ENCODE results near the gene ACOX3.

ACOX3 gene

GRCh38 chr4:8380511-8381415 is 59.8 kb downstream of the ACOX3 start:
- Histone ChIP-seq H2AFZ (ENCODE audit: low read length) (no peak overlapping the region), H3K9me3 (ENCODE audit: low read length) (no peaks in the 10 kb centered on the region), H3K4me3 (ENCODE audit: low read depth, low read length, poor library complexity, severe bottlenecking) (no peak overlapping the region), H3K4me1 (ENCODE audit: insufficient read depth, low read length, severe bottlenecking) (peaks cover 37% of the 10 kb centered on the region), H3K27me3 (ENCODE audit: insufficient read depth, low read length) (no peaks in the 10 kb centered on the region), H3K27ac (ENCODE audit: low read depth, low read length, poor library complexity, severe bottlenecking) (no peak overlapping the region), H3K9ac (ENCODE audit: low read length) (no peak overlapping the region), H3K79me2 (ENCODE audit: insufficient read depth, low read length) (no peaks in the 10 kb centered on the region), H3K9me2 (ENCODE audit: low read depth, low read length) (no peaks in the 10 kb centered on the region), H4K20me1 (ENCODE audit: insufficient read depth, low read length) (no peaks in the 10 kb centered on the region), H3K4me2 (ENCODE audit: low read length) (no peak overlapping the region), H3K36me3 (ENCODE audit: insufficient read depth, low read length) (no peaks in the 10 kb centered on the region; the same call in 1 of the 2 replicates), H3F3A (ENCODE audit: insufficient read depth, low read length) (no peaks in the 10 kb centered on the region)
- TF ChIP-seq CTCF (IDR thresholded peaks at IDR 0.05; ENCODE audit: low read length): no peak
- TF ChIP-seq EZH2 (IDR thresholded peaks at IDR 0.05; ENCODE audit: borderline replicate concordance, low read length): no peak

GRCh38 chr4:8379771-8380170 is 60.8 kb downstream of the ACOX3 start:
- Histone ChIP-seq H3K9ac (ENCODE audit: low read length) (no peak overlapping the region), H3K9me3 (ENCODE audit: low read length) (no peaks in the 10 kb centered on the region), H3K36me3 (ENCODE audit: insufficient read depth, low read length) (no peaks in the 10 kb centered on the region), H3K27me3 (ENCODE audit: insufficient read depth, low read length) (no peaks in the 10 kb centered on the region), H3K27ac (ENCODE audit: low read depth, low read length, poor library complexity, severe bottlenecking) (no peak overlapping the region), H2AFZ (ENCODE audit: low read length) (no peak overlapping the region), H3K9me2 (ENCODE audit: low read depth, low read length) (no peaks in the 10 kb centered on the region), H3K4me2 (ENCODE audit: low read length) (no peak overlapping the region), H3K4me1 (ENCODE audit: insufficient read depth, low read length, severe bottlenecking) (peaks cover 29% of the 10 kb centered on the region), H4K20me1 (ENCODE audit: insufficient read depth, low read length) (no peaks in the 10 kb centered on the region), H3F3A (ENCODE audit: insufficient read depth, low read length) (no peaks in the 10 kb centered on the region), H3K4me3 (ENCODE audit: low read depth, low read length, poor library complexity, severe bottlenecking) (no peak overlapping the region), H3K79me2 (ENCODE audit: insufficient read depth, low read length) (no peaks in the 10 kb centered on the region)
- TF ChIP-seq CTCF (IDR thresholded peaks at IDR 0.05; ENCODE audit: low read length): no peak
- no peak for TF ChIP-seq EZH2 (IDR thresholded peaks at IDR 0.05; ENCODE audit: borderline replicate concordance, low read length)

- no peak overlapping the region for H2AFZ ChIP-seq (ENCODE audit: low read length)
- H3K36me3 ChIP-seq (ENCODE audit: insufficient read depth, low read length): no peaks in the 10 kb centered on the region
- no peak overlapping the region for H3K27ac ChIP-seq (ENCODE audit: low read depth, low read length, poor library complexity, severe bottlenecking)
- H3K27me3 ChIP-seq (ENCODE audit: insufficient read depth, low read length): no peaks in the 10 kb centered on the region
- H3K9ac ChIP-seq (ENCODE audit: low read length): no peak overlapping the region
- H3K4me2 ChIP-seq (ENCODE audit: low read length): no peak overlapping the region
- H3K79me2 ChIP-seq (ENCODE audit: insufficient read depth, low read length): no peaks in the 10 kb centered on the region
- H3K4me3 ChIP-seq (ENCODE audit: low read depth, low read length, poor library complexity, severe bottlenecking): no peak overlapping the region
- H3K4me1 ChIP-seq (ENCODE audit: insufficient read depth, low read length, severe bottlenecking): peaks cover 24% of the 10 kb centered on the region
- H3K9me3 ChIP-seq (ENCODE audit: low read length): no peaks in the 10 kb centered on the region
- no peak for TF ChIP-seq EZH2 (IDR thresholded peaks at IDR 0.05; ENCODE audit: borderline replicate concordance, low read length)
- no peak for TF ChIP-seq CTCF (IDR thresholded peaks at IDR 0.05; ENCODE audit: low read length)
- no peaks in the 10 kb centered on the region for H4K20me1 ChIP-seq (ENCODE audit: insufficient read depth, low read length)
- H3K9me2 ChIP-seq (ENCODE audit: low read depth, low read length): no peaks in the 10 kb centered on the region
- no peaks in the 10 kb centered on the region for H3F3A ChIP-seq (ENCODE audit: insufficient read depth, low read length)
Measured at GRCh38 chr4:8379281-8379680, 61.2 kb downstream of the ACOX3 start.
